ENCODE measurements around the gene MIEN1.
A peak's percentile ranks its signal among the peaks of the same experiment; 100 is the strongest.
"Not testable (repeated sequence)": the region's sequence is repeated elsewhere in the genome, so short reads cannot be mapped to it uniquely, and the experiment has no call there.

MIEN1 gene

DNA sequence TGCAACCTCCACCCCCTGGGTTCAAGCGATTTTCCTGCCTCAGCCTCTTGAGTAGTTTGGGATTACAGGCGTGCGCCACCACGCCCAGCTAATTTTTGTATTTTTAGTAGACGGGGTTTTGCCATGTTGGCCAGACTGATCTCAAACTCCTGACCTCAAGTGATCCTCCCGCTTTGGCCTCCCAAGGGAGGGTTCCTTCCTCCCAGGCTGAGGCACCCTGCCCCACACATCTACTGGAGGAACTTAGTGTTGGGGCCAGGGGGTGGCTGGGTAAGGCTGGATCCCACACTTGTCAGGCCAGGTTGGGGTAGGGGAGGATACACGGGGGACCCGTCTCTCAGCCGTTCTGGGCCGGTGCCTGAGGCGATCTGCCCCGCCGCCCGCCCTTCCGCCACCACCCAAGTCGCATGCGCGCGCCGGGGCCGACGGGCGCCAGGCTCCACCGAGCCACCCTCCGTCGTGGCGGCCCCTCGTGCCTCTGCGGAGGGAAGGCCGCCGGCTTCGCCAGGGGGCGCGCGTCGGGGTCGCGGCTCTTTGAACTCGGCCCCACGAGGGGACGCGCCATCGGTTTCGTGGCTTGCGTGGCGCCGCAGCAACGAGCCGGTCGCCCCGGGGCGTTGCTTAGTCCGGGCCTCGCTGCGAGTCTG, 23.3 kb upstream of the MIEN1 start:
- TF ChIP-seq, protein P1, sequence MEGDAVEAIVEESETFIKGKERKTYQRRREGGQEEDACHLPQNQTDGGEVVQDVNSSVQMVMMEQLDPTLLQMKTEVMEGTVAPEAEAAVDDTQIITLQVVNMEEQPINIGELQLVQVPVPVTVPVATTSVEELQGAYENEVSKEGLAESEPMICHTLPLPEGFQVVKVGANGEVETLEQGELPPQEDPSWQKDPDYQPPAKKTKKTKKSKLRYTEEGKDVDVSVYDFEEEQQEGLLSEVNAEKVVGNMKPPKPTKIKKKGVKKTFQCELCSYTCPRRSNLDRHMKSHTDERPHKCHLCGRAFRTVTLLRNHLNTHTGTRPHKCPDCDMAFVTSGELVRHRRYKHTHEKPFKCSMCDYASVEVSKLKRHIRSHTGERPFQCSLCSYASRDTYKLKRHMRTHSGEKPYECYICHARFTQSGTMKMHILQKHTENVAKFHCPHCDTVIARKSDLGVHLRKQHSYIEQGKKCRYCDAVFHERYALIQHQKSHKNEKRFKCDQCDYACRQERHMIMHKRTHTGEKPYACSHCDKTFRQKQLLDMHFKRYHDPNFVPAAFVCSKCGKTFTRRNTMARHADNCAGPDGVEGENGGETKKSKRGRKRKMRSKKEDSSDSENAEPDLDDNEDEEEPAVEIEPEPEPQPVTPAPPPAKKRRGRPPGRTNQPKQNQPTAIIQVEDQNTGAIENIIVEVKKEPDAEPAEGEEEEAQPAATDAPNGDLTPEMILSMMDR (IDR thresholded peaks at IDR 0.05; ENCODE audit: low read depth, low read length, missing control alignments): no peak
- in situ Hi-C loops (cut with HindIII; ENCODE audit: low pct_ligation_motif_present, low sequenced_read_pairs): no loop called here
- no peak for DNase-seq
- Histone ChIP-seq H3K27ac (no peak overlapping the region), H3K36me3 (replicated peaks) (no peaks in the 10 kb centered on the region), H3K4me3 (ENCODE audit: low read depth, low read length) (peak overlapping the region; percentile 66), H3K27me3 (replicated peaks) (no peaks in the 10 kb centered on the region)

DNA sequence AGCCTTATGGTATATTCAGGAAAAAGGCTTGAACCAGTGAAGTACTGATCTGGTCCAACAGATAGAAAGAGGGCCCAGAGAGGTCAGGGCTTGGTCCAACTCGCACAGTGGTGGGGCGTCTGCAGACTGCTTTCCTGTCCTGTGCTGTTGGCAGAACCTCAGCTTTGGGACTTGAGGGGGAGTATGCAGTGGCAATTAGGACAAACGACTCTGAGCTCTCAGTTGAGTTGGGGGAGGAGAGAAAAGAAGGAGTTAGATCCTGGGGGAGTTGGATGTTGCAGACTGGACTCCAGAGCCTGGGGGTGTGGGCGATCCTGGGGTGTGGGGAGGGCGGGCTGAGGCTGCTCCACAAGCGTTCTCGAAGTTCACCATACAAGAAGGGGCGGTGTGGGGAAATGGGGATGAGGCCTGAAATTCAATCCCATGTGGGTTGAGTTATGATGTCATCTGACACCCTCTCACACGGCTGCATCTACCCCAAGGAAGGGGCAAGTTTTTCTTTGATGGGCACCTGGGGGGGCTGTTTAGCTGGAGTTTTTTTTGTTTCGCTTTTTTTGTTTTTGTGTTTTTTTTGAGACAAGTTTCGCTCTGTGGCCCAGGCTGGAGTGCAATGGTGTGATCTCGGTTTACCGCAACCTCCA, 22.0 kb upstream of the MIEN1 start:
- Histone ChIP-seq H3K36me3 (replicated peaks) (no peaks in the 10 kb centered on the region), H3K4me3 (ENCODE audit: low read depth, low read length) (no peak overlapping the region), H3K27ac (no peak overlapping the region), H3K27me3 (replicated peaks) (no peaks in the 10 kb centered on the region)
- in situ Hi-C loops (cut with HindIII; ENCODE audit: low pct_ligation_motif_present, low sequenced_read_pairs): no loop called here
- DNase-seq: no peak
- TF ChIP-seq, protein P1 (IDR thresholded peaks at IDR 0.05; ENCODE audit: low read depth, low read length, missing control alignments): no peak

DNA sequence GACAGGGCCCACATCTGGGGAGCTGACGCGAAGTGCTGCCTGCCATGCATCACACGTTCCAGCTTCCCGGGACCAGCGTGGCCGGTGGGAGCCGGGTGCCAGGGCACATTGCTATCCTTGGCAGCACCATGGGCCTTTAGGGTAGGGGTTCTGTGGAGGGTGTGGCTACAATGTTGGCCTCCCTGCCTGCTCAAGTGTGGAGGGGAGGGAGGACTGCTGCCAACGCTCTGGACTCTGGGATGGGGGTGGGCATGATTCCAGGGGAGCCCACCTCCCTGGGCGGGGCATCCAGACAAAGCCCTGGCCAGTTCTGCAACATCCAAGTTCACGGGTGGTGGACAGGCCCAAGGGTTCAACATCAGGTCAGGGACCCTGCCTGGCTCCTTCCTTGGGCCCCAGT, 21.3 kb upstream of the MIEN1 start:
- Histone ChIP-seq H3K27me3 (replicated peaks) (no peaks in the 10 kb centered on the region), H3K4me3 (ENCODE audit: low read depth, low read length) (no peak overlapping the region), H3K36me3 (replicated peaks) (no peaks in the 10 kb centered on the region), H3K27ac (no peak overlapping the region)
- no peak for DNase-seq
- in situ Hi-C loops (cut with HindIII; ENCODE audit: low pct_ligation_motif_present, low sequenced_read_pairs): no loop called here
- TF ChIP-seq, protein P1 (IDR thresholded peaks at IDR 0.05; ENCODE audit: low read depth, low read length, missing control alignments): no peak

DNA sequence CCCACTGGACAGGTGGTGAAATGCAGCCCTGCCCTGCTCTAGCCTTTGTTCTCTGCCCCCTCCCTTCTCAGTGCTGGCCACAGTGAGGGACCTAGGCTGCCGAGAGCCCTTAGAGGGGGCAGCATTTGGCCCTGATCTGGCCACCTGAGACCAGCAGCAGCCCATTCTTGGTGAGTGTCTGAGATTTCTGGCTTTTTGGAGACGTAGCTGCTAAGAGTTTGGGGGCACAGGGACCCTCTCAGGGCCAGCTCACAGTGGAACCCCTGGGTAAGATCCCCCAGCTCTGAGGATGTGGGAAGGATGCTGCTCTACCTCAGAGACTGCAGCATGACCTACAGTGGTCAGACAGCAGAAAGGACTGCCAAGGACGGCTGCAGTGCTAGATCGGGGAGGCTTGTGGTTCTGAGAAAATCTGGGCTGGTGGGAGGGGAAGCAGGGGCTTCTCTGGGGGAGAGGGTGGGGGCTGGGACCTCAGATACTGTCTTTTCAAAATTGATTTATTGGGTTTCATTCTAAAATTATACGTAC, 20.7 kb upstream of the MIEN1 start:
- no peaks in the 10 kb centered on the region for H3K36me3 ChIP-seq (replicated peaks)
- no peak overlapping the region for H3K4me3 ChIP-seq (ENCODE audit: low read depth, low read length)
- in situ Hi-C loops (cut with HindIII; ENCODE audit: low pct_ligation_motif_present, low sequenced_read_pairs): no loop called here
- H3K27ac ChIP-seq: no peak overlapping the region
- no peak for DNase-seq
- TF ChIP-seq, protein P1 (IDR thresholded peaks at IDR 0.05; ENCODE audit: low read depth, low read length, missing control alignments): no peak
- no peaks in the 10 kb centered on the region for H3K27me3 ChIP-seq (replicated peaks)

DNA sequence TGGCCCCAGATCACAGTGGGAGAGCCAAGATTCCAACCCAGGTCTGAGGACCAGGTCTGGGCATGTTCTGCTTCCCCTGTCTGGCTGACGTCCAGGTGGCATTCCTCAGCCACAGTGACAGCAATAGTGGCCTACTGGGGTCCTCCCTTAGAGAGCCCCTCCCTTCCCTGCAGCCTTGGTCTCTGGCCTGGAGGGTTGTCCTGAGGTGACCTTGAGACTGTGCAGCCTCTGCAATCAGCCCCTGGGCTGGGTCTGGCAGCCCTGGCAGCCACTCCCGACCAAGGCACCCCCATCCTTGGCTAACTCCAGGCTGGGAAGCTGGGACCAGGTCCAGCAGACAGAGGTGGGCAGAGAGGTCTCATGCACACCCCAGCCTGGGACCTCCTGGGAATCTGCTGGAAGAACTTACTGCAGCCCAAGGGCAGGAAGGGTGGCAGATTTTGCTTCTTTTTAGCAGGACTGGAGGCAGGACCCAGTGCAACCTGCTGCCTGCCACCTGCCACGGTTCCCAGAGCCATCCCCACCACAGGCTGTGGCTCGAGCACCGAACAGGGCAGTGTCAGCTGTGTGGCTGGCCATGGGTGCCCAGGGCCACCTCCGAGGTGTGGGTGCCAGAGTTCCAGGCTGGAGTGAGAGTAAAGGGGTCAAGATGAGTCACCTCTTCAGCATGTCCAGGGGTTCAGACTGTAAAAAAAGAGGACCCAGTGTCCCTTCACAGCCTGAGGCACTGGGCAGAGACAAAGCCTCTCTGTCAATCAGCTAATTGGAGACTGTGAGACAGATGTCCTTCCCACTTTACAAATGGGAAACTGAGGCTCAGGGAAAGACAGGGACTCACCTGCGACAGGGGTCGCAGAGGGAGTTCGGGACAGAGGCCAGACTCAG, 20.0 kb upstream of the MIEN1 start:
- no peak overlapping the region for H3K27ac ChIP-seq
- no peak overlapping the region for H3K4me3 ChIP-seq (ENCODE audit: low read depth, low read length)
- no peak for DNase-seq
- TF ChIP-seq, protein P1 (IDR thresholded peaks at IDR 0.05; ENCODE audit: low read depth, low read length, missing control alignments): no peak
- no peaks in the 10 kb centered on the region for H3K27me3 ChIP-seq (replicated peaks)
- H3K36me3 ChIP-seq (replicated peaks): no peaks in the 10 kb centered on the region
- in situ Hi-C loops (cut with HindIII; ENCODE audit: low pct_ligation_motif_present, low sequenced_read_pairs): no loop called here

DNA sequence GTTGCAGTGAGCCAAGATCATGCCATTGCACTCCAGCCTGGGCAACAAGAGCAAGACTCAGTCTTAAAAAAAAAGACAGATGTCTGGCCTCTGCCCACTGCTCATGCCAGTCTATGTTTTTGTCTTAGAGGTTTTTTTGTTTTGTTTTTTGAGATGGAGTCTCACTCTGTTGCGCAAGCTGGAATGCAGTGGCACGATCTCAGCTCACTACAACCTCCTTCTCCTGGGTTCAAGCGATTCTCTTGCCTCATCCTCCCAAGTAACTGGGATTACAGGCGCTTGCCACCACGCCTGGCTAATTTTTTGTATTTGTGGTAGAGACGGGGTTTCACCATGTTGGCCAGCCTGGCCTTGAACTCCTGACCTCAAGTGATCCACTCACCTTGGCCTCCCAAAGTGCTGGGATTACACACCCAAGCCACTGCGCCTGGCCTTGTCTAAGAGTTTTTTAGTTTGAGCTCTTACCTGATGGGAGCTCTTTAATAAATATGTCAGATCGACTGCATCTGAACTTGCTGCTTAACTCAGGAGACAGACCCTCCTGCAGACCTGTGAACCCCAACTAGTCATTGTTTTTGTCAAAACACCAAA, 18.2 kb upstream of the MIEN1 start:
- H3K27ac ChIP-seq; DNase-seq; H3K36me3 ChIP-seq (replicated peaks); in situ Hi-C loops (cut with HindIII; ENCODE audit: low pct_ligation_motif_present, low sequenced_read_pairs); H3K27me3 ChIP-seq (replicated peaks); H3K4me3 ChIP-seq (ENCODE audit: low read depth, low read length): not testable (repeated sequence)
